Measurements from ENCODE around the gene HNRNPR. TPM values are rescaled to one million over a fixed set of nuclear protein-coding genes. Genes with fewer than 3 reads are reported as not detected.
"Not testable (repeated sequence)": the region's sequence is repeated elsewhere in the genome, so short reads cannot be mapped to it uniquely, and the experiment has no call there.

Gene HNRNPR
- total and polyA plus RNA-seq, 8 donors = 84.3 to 277 (median 224) TPM

DNA sequence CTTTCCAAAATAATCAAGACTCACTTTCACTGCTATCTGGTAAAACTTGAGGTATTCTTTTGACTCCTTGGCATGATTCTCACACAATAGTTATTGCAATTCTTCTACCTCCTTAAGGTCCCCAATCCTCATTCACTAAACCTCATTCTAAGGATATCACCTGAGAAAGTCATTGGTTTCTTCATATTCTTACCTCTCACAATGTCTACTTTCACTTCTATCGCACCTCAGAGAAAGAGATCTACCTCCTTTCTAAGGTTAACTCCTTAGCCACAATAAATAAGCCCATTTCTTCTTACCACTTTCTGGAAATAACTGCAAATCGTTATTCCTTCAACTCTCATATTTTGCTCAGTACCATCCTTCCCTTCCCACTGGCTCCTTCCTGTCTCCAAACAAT, 18.7 kb downstream of the HNRNPR start:
- intact Hi-C loops (cut with DNase I) = no loop called here
- H3K27me3 ChIP-seq = no peaks in the 10 kb centered on the region
- no peak overlapping the region for H3K27ac ChIP-seq
- DNase-seq = no peak
- peaks cover 0 to 100% of the 10 kb centered on the region in 2 donors for H3K36me3 ChIP-seq
- H3K4me3 ChIP-seq = no peak overlapping the region
- H3K4me1 ChIP-seq = peaks cover 0 to 4% of the 10 kb centered on the region in 2 donors
- TF ChIP-seq, protein P1, sequence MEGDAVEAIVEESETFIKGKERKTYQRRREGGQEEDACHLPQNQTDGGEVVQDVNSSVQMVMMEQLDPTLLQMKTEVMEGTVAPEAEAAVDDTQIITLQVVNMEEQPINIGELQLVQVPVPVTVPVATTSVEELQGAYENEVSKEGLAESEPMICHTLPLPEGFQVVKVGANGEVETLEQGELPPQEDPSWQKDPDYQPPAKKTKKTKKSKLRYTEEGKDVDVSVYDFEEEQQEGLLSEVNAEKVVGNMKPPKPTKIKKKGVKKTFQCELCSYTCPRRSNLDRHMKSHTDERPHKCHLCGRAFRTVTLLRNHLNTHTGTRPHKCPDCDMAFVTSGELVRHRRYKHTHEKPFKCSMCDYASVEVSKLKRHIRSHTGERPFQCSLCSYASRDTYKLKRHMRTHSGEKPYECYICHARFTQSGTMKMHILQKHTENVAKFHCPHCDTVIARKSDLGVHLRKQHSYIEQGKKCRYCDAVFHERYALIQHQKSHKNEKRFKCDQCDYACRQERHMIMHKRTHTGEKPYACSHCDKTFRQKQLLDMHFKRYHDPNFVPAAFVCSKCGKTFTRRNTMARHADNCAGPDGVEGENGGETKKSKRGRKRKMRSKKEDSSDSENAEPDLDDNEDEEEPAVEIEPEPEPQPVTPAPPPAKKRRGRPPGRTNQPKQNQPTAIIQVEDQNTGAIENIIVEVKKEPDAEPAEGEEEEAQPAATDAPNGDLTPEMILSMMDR (IDR thresholded peaks at IDR 0.05) = no peak
- H3K9me3 ChIP-seq = no peaks in the 10 kb centered on the region
- ATAC-seq = no peak

DNA sequence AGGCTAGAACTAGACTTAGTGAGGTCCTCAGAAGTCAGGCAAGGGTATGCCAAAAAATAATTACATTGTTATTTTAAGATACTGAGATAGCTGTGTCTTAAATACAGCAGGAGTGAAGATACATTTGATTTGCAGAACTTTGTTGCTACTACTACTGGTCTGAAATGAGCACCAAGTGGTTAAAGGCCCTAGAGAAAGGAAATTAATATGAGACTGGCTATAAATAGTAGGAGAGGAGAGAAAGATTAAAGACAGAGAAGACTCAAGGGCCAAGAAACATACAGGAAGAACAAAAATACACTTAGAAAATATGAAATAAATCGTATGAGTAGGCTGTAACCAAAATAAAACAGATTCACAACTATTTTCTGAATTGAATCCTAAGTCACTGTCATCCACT, 21.3 kb downstream of the HNRNPR start:
- H3K4me3 ChIP-seq = no peak overlapping the region
- peaks cover 0 to 4% of the 10 kb centered on the region in 2 donors for H3K4me1 ChIP-seq
- H3K27ac ChIP-seq = no peak overlapping the region
- H3K27me3 ChIP-seq = no peaks in the 10 kb centered on the region
- no peaks in the 10 kb centered on the region for H3K9me3 ChIP-seq
- H3K36me3 ChIP-seq = peaks cover 0 to 100% of the 10 kb centered on the region in 2 donors
- ATAC-seq = no peak
- no peak for DNase-seq
- TF ChIP-seq, protein P1 (IDR thresholded peaks at IDR 0.05) = no peak
- intact Hi-C loops (cut with DNase I) = no loop called here

DNA sequence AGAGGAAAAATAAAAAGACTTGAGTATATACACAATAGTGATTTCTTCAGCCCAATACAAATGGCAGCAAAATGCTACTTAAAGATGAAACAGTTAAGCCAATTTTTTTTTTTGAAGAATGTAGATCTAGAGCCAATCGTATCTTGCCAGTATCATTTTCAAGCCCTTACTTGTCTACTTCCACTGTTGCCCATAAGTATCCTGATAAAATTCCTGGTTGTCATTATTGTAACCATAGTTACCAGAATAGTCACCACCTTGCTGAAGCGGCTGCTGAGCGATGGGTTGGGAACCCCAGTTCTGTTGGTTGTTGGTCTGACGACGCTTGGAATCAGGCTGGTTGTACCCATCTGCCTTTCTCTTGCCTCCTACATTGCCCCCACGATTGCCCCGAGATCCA, 33.8 kb downstream of the HNRNPR start:
- DNase-seq; H3K4me3 ChIP-seq; intact Hi-C loops (cut with DNase I); ATAC-seq; H3K27ac ChIP-seq; H3K27me3 ChIP-seq; H3K4me1 ChIP-seq; H3K9me3 ChIP-seq: not testable (repeated sequence)
- H3K36me3 ChIP-seq = peaks cover 0 to 76% of the 10 kb centered on the region in 2 donors

DNA sequence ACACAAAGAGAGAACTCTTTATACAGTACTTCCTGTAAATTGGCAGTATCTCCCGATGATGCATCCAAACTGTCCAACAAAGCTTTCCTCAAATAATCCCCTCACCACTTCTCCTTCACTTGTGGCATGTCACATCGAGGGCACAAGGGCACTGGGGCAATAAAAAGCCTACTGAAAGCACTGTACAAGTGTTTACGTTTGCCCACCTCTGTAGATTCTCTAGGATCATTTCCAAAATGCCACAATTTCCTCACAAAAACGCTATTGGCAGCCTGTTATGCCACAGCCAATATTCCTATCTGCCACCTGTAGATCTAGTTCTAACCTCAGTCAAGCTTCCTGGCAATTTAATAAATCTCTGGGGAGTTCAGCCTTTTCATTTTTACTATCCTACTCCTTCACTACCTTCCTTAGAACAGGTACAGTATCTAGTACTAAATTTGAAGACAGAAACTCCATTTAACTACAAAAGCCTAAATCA, 39.9 kb downstream of the HNRNPR start:
- Histone ChIP-seq H3K9me3 (no peaks in the 10 kb centered on the region), H3K4me3 (no peak overlapping the region), H3K27me3 (no peaks in the 10 kb centered on the region), H3K27ac (peak overlapping the region in 1 of 2 donors; percentile 34), H3K36me3 (peaks cover 0 to 69% of the 10 kb centered on the region in 2 donors), H3K4me1 (peaks cover 0 to 6% of the 10 kb centered on the region in 2 donors)
- TF ChIP-seq, protein P1 (IDR thresholded peaks at IDR 0.05) = no peak
- ATAC-seq = no peak
- intact Hi-C loops (cut with DNase I) = loop anchor here in 1 of 2 donors (10.0 kb wide), 1 partner anchor 101 kb away; no protein-coding TSS in a partner anchor
- DNase-seq = no peak

DNA sequence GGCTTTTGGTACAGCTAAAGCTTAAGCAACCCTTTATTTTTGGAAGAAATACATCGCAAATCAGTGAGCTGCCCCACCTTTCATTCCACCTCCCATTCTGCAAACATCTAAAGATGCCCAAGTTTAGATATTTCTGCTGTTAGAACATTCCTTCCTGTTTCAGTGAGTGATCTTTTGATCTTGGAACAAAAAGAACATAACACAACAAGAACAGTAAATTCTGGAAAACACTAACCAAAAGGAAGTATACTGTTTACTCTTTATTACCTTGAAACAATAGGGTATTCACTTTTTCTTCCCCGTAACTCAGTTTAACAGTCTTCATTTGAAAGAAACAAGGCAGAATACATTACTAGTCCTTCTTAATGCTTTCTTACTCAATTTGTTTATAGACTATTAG, 40.6 kb downstream of the HNRNPR start:
- DNase-seq = no peak
- Histone ChIP-seq H3K36me3 (peaks cover 0 to 66% of the 10 kb centered on the region in 2 donors), H3K4me3 (no peak overlapping the region), H3K27ac (peak overlapping the region; percentile 2 to 34), H3K9me3 (no peaks in the 10 kb centered on the region), H3K27me3 (no peaks in the 10 kb centered on the region), H3K4me1 (peaks cover 0 to 6% of the 10 kb centered on the region in 2 donors)
- intact Hi-C loops (cut with DNase I) = loop anchor here in 1 of 2 donors (10.0 kb wide), 1 partner anchor 101 kb away; no protein-coding TSS in a partner anchor
- TF ChIP-seq, protein P1 (IDR thresholded peaks at IDR 0.05) = no peak
- ATAC-seq = no peak

DNA sequence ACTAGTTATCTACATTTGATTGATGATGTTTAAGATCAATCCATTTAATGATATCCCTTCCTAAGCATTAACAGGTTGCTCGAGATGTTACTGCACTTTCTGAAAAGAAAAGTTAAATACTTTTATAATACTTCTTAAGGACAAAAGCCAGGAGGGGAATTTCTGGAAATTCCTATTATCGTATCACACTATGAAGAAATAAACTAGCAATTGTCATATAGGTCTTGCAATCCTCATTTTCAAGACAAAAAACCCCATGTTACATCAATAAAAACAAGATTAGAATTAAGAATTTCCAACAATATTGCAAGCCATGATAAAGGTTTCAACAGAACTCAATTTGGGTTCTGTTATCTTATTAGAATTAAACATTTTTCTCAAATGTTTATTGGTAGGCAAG, 47.2 kb downstream of the HNRNPR start:
- peaks cover 0 to 56% of the 10 kb centered on the region in 2 donors for H3K36me3 ChIP-seq
- DNase-seq (no peak), ATAC-seq (no peak)
- TF ChIP-seq, protein P1 (IDR thresholded peaks at IDR 0.05) = no peak
- H3K27me3 ChIP-seq = no peaks in the 10 kb centered on the region
- intact Hi-C loops (cut with DNase I) = no loop called here
- H3K27ac ChIP-seq = no peak overlapping the region
- H3K4me1 ChIP-seq = no peaks in the 10 kb centered on the region
- no peak overlapping the region for H3K4me3 ChIP-seq
- H3K9me3 ChIP-seq = no peaks in the 10 kb centered on the region

Measured in left lung (tissue), 10 donors.